Measurements from ENCODE around the gene ERC2.

- no peak for TF ChIP-seq CTCF (IDR thresholded peaks at IDR 0.05; ENCODE audit: insufficient read depth, low read length, poor library complexity, severe bottlenecking)
- no peak for TF ChIP-seq EZH2phosphoT487 (conservative IDR thresholded peaks at IDR 0.05; ENCODE audit: low read length)
These were observed 836.4 kb downstream of the ERC2 start for GRCh38 chr3:55631766-55632331.

All from SU-DHL-6 (cell line).